ENCODE measurements around the gene SNX25. TPM values are rescaled to one million over a fixed set of nuclear protein-coding genes. Genes with fewer than 3 reads are reported as not detected.

SNX25 gene
- total and polyA plus RNA-seq, 2 donors (not counting 1 experiment from before 2014, with no cell fraction given) = 12.0 to 77.6 TPM

DNA sequence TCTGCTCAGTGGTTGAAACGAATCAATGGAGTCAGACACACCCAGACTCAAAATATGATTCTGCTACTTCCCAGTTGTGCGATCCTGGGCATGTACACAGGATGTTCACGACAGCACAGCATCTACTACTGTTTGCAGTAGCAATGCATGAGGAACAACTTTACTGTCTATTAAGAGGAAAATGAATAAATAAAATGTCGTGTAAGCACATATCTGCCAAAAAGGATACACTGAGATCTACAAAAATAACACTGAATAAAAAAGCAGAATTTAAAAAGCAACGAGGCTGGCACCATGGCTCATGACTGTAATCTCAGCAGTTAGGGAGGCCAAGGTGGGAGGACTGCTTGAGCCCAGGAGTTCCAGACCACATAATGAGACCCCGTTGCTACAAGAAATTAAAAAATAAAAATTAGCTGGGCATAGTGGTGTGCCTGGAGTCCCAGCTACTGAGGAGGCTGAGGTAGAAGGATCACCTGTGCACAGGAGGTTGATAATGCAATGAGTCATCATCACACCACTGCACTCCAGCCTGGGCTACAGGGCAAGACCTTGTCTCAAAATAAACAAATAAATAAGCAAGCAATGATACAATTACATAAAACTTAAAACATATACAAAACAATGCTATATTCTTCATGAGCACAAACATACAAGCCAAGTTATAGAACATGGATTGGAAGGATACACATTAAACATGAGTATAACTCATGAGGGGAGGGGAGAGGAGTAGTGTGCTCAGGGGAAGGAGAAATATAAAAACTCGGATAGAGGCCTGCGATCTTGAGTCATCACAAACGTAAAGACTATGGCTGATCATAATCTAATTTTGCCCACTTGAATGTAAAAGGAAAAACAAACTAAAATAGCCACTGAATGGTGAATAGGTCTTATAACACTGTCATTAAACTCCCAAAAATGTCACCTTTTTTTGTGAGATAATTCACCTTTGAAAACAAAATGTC lies 14.2 kb upstream of the SNX25 start:
- CTCF ChIA-PET = no interaction called here

More for the DNA sequence above, 14.2 kb upstream of the SNX25 start:
- TF ChIP-seq EZH2 (IDR thresholded peaks at IDR 0.05; ENCODE audit: borderline replicate concordance, insufficient read depth, low read depth, low read length, poor library complexity, severe bottlenecking) = no peak
- TF ChIP-seq, protein P1, sequence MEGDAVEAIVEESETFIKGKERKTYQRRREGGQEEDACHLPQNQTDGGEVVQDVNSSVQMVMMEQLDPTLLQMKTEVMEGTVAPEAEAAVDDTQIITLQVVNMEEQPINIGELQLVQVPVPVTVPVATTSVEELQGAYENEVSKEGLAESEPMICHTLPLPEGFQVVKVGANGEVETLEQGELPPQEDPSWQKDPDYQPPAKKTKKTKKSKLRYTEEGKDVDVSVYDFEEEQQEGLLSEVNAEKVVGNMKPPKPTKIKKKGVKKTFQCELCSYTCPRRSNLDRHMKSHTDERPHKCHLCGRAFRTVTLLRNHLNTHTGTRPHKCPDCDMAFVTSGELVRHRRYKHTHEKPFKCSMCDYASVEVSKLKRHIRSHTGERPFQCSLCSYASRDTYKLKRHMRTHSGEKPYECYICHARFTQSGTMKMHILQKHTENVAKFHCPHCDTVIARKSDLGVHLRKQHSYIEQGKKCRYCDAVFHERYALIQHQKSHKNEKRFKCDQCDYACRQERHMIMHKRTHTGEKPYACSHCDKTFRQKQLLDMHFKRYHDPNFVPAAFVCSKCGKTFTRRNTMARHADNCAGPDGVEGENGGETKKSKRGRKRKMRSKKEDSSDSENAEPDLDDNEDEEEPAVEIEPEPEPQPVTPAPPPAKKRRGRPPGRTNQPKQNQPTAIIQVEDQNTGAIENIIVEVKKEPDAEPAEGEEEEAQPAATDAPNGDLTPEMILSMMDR (IDR thresholded peaks at IDR 0.05) = no peak
- Mint-ChIP-seq H3K27me3 (no peaks in the 10 kb centered on the region), H3K4me1 (peaks cover 27% of the 10 kb centered on the region), H3K27ac (no peak overlapping the region), H3K9me3 (ENCODE audit: insufficient read depth) (no peaks in the 10 kb centered on the region), H3K4me3 (no peak overlapping the region)
- Histone ChIP-seq H4K20me1 (ENCODE audit: control insufficient read depth, insufficient read depth, low read length, poor library complexity, severe bottlenecking) (no peaks in the 10 kb centered on the region), H3K79me2 (ENCODE audit: control insufficient read depth, insufficient read depth, low read length) (peaks cover 60% of the 10 kb centered on the region), H3K27me3 (replicated peaks in 1 of 4; ENCODE audit: control extremely low read depth in 1 of 4, control insufficient read depth in 3 of 4, insufficient read depth in 4 of 4, low read length in 3 of 4) (no peaks in the 10 kb centered on the region), H3K4me3 (ENCODE audit: control extremely low read depth in 1 of 5, extremely low read depth in 1 of 5, insufficient read depth in 1 of 5, low read depth in 2 of 5, low read length in 4 of 5) (no peak overlapping the region), H2AFZ (ENCODE audit: insufficient read depth, low read depth, low read length, poor library complexity, severe bottlenecking) (no peak overlapping the region), H3K9me3 (ENCODE audit: control extremely low read depth in 1 of 3, control insufficient read depth in 2 of 3, insufficient read depth in 1 of 3, low read length in 2 of 3) (peaks cover 0 to 6% (median 0%) of the 10 kb centered on the region in 3 donors), H3K4me2 (replicated peaks; ENCODE audit: low read depth, low read length, poor library complexity, severe bottlenecking) (no peak overlapping the region), H3K36me3 (replicated peaks in 1 of 2; ENCODE audit: control extremely low read depth in 1 of 2, control insufficient read depth in 1 of 2, extremely low read depth in 1 of 2, insufficient read depth in 2 of 2, low read length in 1 of 2) (peaks cover 1 to 5% of the 10 kb centered on the region in 2 experiments), H3K27ac (ENCODE audit: low read length in 2 of 2) (no peak overlapping the region), H3K9ac (ENCODE audit: low read length) (no peak overlapping the region), H3K4me1 (ENCODE audit: control insufficient read depth in 2 of 2, insufficient read depth in 2 of 2, low read length in 2 of 2) (peaks cover 7 to 8% of the 10 kb centered on the region in 2 donors)
- DNase-seq = no peak
- POLR2A ChIA-PET = no interaction called here
- intact Hi-C loops (cut with micrococcal nuclease) = no loop called here
- WGBS (ENCODE audit: insufficient coverage) = 80% methylated on average over 1 of the region's 9 CpGs
- ATAC-seq (ENCODE audit: low read depth) = no peak

Data from B cell (primary cell).